NCI-H2081 treated with DMSO at 0.1 percent for 48 hours (cell line): ENCODE measurements around the gene MRPL57.
"Not testable (repeated sequence)": the region's sequence is repeated elsewhere in the genome, so short reads cannot be mapped to it uniquely, and the experiment has no call there.

Source experiments
- DNase-seq: peaks from one replicate; lab custom pipeline; 2025; lab: John Stamatoyannopoulos, UW

MRPL57 gene

DNA sequence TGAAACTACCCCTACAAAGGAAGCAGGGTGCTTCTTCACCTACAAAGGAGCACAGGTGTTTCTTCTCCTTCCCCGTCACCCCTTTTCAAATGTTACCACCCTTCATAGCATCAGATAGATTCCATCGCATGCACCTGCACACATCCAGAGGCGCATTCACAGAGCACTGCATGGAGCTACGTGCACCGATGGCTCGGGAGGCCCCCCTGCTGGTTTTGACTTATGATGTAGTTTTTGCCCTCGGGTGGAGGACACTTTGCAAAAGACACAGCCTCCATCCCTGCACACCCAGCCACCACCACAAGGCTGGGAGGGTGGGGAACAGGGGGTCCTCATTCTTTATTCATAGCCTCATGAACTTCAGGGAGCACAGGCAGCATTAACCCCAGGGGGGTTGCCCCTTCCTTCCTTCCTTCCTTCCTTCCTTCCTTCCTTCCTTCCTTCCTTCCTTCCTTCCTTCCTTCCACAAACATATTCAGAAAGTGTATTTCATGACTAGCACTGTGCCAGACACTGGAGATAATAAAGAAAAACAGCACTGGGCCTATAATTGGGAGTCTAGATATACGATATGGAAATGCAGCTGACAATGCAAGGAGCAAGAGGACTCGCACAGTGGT is 21.3 kb downstream of the MRPL57 start:
- not testable (repeated sequence) for DNase-seq

DNA sequence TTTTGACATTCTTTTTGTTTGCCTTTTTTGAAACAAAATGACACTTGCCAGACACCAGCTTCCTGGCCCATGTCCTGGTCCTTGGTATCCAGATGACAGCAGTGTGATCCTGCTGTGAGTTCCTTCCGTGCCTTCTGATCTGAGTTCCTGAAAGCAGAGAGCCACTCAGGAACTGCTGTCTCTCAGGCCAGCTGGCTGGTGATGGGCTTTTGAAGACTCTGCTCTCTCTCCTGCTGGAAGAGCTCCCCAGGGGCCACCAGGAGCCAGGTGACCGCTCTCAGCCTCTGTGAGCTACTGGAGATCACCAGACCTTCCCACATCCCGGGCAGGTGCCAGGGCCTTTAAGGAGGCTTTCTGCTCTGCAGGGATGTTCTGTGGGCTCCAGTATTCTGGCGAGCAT is 21.9 kb downstream of the MRPL57 start:
- DNase-seq = not testable (repeated sequence)

DNA sequence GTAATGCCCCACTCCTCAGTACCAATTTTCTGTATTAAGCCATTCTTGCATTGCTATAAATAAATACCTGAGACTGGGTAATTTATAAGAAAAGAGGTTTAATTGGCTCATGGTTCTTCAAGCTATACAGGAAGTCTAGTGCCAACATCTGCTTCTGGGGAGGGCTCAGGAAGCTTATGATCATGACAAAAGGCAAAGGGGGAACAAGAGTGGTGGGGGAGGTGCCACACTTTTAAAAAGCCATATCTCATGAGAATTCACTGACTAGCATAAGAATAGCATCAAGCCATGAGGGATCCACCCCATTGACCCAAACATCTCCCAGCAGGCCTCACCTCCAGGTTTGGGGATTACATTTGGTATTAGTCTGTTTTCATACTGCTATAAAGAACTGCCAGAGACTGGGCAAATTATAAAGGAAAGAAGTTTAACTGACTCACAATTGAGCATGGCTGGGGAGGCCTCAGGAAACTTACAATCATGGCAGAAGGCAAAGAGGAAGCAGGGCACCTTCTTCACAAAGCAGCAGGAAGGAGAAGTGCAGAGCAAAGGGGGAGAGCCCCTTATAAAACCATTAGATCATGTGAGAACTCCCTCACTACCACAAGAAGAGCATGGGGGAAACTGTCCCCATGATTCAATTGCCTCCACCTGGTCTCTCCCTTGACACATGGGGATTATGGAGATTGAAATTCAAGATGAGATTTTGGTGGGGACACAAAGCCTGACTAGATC is 25.2 kb downstream of the MRPL57 start:
- DNase-seq = not testable (repeated sequence)

DNA sequence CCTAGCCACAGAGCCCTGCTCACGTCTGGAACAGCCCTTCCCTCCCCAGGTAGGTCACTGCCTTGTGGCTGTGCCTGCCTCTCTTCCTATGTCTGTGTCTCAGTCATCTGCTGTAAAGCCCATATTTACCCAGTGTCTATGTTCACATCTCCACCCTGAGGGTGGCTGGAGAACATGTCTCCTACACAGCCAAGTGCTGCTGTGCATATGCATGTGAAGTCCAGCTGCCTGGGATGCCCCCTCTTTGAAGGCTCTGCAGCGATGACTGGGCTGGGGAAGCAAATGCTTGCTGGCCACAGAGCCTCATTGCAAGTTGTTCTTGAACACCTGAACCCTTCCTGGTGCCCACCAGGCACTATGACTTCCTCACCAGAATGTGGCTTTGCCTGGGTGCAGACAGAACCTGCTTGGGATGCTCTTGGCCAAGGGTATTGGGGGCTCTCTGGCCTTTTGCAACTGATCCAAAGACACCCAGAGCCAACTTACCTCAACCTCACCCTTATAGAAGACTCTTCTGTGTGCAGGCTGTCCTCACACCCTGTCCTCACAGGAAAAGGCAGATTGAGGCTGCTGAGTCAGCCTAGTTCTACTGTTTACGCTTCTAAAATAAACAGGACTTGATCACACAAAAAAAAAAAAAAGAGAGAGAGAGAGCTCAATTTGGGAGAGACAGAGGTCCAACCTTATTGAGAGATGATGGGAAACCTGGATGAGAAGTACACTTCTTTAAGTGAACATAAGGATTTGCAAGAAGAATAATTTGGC is 26.5 kb downstream of the MRPL57 start:
- DNase-seq = no peak

DNA sequence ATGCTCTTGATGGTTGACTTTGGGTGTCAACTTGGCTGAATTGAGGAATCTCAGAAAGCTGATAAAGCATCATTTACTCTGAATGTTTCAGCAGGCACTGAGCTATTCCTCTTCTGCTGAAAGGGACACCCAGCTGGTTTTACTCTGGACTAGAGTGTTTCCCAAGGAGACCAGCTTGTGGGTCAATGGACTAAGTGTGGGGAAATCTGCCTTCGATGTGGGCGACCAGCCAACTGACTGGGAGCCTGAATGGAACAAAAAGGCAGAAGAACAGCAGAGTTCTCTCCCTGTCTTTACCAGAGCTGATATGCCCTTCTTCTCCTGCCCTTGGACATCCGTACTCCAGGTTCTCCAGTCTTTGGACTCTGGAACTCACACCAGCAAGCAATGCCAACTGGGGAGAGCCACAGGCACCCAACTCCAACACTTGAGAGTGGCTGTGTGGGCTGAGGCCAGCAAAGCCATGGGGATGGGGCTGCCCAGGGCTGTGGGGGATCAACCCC is 32.2 kb downstream of the MRPL57 start:
- no peak for DNase-seq

DNA sequence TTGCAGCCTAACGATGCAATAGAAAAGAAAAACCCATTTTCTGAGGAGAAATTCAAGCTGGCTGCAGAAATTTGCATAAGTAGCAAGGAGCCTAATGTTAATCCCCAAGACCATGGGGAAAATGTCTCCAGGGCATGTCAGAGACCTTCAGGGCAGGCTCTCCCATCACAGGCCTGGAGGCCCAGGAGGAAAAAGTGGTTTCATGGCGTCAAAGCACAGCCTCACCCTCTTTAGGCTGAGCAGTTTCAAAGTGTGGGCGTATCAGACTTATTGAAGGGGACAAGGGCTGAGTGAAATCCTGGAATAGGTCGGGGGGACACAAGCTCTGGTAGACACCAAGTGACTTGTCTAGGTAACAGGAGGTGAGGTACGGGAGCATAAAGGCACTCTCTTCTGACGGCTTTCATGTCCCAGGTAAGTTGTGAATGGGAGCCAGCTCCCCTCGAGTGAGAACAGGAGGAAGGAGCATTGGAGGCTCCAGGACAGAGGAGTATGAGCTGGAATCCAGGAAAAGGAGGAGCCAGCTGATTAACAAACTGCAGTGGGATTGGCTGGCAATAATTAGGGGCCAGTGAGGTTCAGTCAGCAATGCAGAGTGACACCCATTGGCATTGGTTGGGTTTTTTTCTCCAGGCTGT is 35.8 kb downstream of the MRPL57 start:
- no peak for DNase-seq

DNA sequence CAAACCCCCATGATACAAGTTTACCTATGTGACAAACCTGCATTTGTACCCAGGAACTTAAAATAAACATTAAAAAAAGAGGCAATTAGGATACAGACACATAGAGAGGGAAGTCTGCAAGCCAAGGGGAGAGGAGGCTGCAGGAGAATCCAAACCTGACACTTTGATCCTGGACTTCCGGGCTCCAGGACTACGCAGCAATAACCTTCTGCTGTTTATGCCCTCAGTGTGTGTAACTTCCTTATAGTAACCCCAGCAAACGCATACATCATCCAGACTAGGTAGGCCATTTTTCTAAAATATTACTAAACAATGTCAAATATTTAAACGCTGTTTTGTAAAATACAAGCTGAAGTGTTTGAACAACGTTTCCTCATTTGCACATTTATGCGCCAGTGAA is 39.0 kb downstream of the MRPL57 start:
- not testable (repeated sequence) for DNase-seq

DNA sequence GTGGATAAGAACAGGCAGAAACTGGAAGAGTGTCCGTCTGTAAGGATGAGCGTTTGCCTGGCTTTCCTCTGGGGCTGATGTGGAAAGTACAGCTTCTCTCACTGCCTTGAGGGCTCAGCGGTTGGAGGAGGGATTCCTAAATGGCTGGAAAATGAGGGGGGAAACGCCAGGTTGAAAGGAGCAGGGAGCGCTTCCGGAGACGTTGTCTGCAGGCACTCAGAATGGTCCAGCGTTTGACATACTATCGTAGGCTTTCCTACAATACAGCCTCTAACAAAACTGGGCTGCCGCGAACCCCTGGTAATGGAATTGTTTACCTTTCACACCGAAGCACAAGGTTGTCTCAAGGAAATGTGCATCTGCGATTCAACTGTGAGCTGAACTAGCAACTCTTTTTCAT is 39.9 kb downstream of the MRPL57 start:
- DNase-seq = no peak

DNA sequence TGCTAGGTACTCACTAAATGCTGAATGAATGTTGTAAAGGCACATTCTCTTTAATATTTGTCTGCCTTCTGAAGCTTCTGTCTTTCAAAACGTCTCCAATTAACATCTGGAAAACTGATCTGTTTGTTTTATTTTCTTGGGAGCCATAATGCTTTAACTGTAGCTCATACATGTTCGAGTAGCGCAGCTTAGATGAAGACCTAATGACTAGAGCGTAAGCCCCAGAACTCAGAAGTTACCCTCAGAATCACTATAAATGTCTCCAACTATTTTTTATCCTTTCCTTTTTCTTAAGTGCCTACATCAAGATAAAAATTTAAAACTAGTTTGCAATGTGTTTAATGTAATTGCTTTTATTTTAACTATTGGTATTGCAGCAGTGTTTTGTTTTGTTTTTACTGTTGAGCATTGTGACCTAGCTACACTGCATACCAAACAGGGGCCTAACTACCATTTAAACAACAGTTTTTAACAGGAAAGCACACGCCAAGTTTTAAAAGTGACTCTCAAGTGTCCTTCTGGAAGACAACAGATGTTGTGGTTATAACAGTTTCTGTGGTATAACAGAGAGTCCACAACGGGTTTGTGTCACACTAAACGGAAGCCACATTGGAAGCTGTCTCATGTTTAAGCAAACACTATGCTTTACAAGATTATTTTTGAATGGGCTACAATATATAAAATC is 42.0 kb downstream of the MRPL57 start:
- no peak for DNase-seq

DNA sequence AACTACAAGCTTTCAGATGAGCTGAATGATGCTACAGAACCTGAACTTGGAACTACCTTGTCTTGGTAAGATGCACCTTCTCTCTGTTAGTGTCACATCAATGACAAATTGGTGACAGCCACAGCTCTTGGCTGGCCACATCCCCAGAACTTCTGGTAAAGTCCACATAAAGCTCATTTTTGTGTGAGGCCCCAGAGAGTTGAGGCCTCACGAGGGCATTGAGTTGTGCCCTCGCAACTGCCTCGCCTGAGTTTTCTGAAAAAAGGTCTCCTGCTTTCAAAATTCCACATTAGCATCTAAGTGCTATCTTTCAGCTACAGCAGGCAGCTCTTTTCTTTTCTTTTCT is 42.6 kb downstream of the MRPL57 start:
- no peak for DNase-seq

DNA sequence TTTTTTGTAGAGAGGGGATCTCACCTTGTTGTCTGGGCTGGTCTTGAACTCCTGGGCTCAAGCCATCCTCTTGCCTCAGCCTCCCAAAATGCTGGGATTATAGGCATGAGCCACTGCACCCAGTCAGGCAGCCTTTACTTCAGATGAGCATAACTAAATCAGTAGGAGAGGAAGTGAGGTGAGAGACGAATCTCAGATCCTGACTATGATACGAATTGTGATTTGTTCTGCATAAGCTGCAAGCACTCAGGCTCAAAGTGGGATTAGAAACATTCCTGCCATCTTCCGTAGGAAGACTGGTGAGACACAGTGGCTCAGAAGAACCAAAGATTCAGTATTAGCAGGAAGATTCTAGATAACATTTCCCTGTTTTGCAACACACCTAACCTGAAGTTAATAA is 43.3 kb downstream of the MRPL57 start:
- not testable (repeated sequence) for DNase-seq

DNA sequence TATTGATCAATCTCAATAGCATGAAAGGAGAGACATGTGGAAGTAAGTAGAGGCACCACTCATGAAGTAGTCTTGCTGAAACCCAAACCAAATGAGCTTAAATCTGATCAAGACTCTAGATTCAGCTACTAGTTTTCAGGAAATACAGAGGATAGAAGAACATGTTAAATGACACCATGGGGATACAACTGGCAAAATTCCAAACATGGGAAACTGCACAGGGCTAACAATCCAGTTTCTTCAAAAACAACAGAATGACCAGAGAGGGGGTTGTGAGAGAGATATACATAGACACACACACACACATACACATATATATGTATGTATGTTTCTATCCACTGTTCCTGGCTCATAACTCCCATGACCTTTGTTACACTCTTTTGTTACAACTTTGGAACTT is 44.8 kb downstream of the MRPL57 start:
- DNase-seq = no peak

DNA sequence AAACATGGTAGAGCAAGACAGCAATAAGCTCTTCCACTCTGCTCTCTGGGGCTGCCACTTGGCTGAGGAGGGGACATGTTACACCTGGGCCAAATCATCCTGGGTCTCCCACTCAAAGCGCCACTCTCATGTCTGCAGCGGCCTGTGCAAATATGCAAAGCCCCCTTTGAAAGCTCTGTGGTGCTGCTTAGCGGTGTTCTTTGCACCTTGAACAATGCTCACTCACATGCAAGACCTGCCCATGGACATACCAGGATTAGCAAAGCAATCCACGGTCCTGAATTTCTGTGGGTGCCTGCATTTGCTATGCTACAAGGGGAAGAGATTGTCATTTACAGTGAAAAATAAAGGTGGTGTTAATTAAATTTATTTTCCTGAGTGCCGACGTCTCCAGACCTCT is 48.6 kb downstream of the MRPL57 start:
- DNase-seq = no peak

DNA sequence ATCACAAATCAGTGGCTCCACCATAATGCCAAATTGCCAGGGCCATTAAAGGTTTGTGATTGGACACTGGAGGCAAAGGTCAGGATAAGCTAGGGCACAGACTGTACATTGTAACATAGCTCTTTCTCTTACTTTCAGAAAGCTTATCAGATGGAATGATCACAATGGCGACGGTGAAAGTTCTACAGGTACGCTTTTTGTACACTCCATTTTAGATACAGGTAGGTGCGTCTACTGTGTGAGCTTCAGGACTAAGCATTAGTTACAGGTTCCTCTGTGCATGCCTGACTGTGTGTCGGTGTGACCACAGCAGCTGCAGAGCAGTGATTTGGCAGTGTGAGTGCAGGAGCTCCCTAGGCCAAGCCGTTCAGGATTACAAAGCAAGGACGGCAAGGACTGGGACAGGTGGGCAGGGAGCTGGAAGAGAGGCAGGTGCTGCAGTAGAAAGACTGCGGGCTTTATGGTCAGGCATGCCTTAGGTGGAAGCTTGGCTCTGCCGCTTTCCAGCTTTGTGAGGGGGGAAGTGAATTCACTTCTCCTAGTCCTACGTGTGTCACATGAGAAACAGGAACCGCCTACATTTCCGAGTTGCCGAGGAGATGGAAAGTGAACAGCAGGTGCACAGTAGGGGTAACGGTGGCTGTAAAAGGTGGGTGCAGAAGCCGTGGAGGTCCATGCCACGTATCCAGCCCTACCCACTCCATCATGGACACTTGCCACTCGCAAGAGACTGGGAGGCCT is 49.6 kb downstream of the MRPL57 start:
- no peak for DNase-seq

DNA sequence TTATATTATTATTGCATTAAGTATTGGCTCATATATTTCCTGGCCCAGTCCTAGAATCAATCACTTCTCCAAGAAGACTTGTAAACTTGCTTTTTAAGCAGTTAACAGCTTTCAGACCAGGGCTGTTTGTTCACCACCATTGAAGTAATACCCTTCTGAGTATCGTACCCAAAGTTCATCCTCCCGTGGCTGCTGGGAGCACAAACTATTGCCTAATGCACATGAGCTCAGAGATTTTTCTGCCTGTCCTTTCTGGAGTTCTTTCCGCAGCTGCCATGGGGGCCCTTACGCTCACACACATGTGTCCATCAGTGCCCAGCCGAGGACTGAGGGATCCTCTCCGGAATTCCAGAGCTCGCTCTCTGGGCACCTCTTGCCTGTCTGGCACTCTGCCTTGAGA is 51.5 kb downstream of the MRPL57 start:
- no peak for DNase-seq
